H1 (cell line): ENCODE data around the gene MTF2. TPM values are rescaled to one million over a fixed set of nuclear protein-coding genes. Genes with fewer than 3 reads are reported as not detected.

Source experiments
- CTCF ChIA-PET: fragments of 300-600 bp; sonication (Branson Sonifier 250); formaldehyde crosslinking; loops from one replicate; lab custom pipeline; 2021; ENCODE audit not compliant: partially characterized antibody; lab: Charles Lee
- POLR2A ChIA-PET: fragments of 300-600 bp; sonication (Branson Sonifier 250); formaldehyde crosslinking; loops from one replicate; lab custom pipeline; 2021; ENCODE audit warnings: inconsistent platforms; ENCODE audit not compliant: partially characterized antibody; lab: Charles Lee
- DNase-seq, 2 experiments: peaks; one replicate each; pipeline versions ENCODE4 v3.0.0 to v3.0.0-alpha.2; 2010 to 2022; ENCODE audit warnings: low spot score in 2 of 2, low read depth in 1 of 2, mixed read lengths in 1 of 2
- FAIRE-seq: peaks from 2 replicates; lab custom pipeline; 2011; peaks lifted over from hg19 to GRCh38; lab: Jason Lieb, UNC
- H2AFZ ChIP-seq: 2 replicates; pipeline ENCODE4 v1.8.1; 2012; ENCODE audit warnings: low read length, inconsistent platforms
- H2AK5ac ChIP-seq: 2 replicates; pipeline ENCODE4 v1.6.1; 2013; ENCODE audit warnings: low read depth, low read length
- H2BK120ac ChIP-seq: replicated peaks from 2 replicates; pipeline ENCODE3; 2013; ENCODE audit warnings: low read depth, low read length, inconsistent platforms
- H2BK12ac ChIP-seq: 2 replicates; pipeline ENCODE4 v1.6.1; 2013; ENCODE audit warnings: low read depth, low read length
- H2BK15ac ChIP-seq: 2 replicates; pipeline ENCODE4 v1.6.1; 2013; ENCODE audit warnings: low read length
- H2BK20ac ChIP-seq: 2 replicates; pipeline ENCODE4 v1.6.1; 2013; ENCODE audit warnings: low read length
- H2BK5ac ChIP-seq: 2 replicates; pipeline ENCODE4 v1.6.1; 2013; ENCODE audit warnings: low read depth, low read length
- H3K14ac ChIP-seq: 2 replicates; pipeline ENCODE4 v1.6.1; 2013; ENCODE audit warnings: inconsistent platforms; ENCODE audit not compliant: insufficient read length
- H3K18ac ChIP-seq: 2 replicates; pipeline ENCODE4 v1.6.1; 2013; ENCODE audit warnings: low read length; ENCODE audit errors: extremely low read depth
- H3K23ac ChIP-seq: 2 replicates; pipeline ENCODE4 v1.6.1; 2013; ENCODE audit warnings: inconsistent platforms; ENCODE audit not compliant: insufficient read length
- H3K23me2 ChIP-seq: 2 replicates; pipeline ENCODE4 v1.6.1; 2013; ENCODE audit warnings: low read depth, low read length
- H3K27ac ChIP-seq: 2 replicates; pipeline ENCODE4 v1.6.1; 2011; ENCODE audit warnings: low read depth, low read length, inconsistent platforms
- H3K27me3 ChIP-seq, 4 experiments: replicated peaks in 1 of 4; 1 replicate in 1 of 4; 2 replicates in 3 of 4; pipeline versions ENCODE4 v1.6.1 to v1.8.1; 2011 to 2013; ENCODE audit warnings: low read length in 3 of 4, mild to moderate bottlenecking in 3 of 4, inconsistent platforms in 2 of 4, mixed read lengths in 2 of 4, moderate library complexity in 1 of 4; ENCODE audit not compliant: control insufficient read depth in 3 of 4, insufficient read depth in 3 of 4; ENCODE audit errors: extremely low read depth in 1 of 4
- H3K36me3 ChIP-seq, 4 experiments: 2 replicates each; pipeline versions ENCODE4 v1.6.1 to v1.8.1; 2011 to 2013; ENCODE audit warnings: mild to moderate bottlenecking in 4 of 4, low read length in 3 of 4, moderate library complexity in 2 of 4, control low read depth in 1 of 4, inconsistent platforms in 1 of 4; ENCODE audit not compliant: insufficient read depth in 4 of 4, control insufficient read depth in 2 of 4
- H3K4ac ChIP-seq: replicated peaks from 2 replicates; pipeline ENCODE3; 2013; ENCODE audit warnings: low read length, low read depth, mixed read lengths, inconsistent platforms; ENCODE audit not compliant: insufficient read length
- H3K4me1 ChIP-seq, 4 experiments: replicated peaks in 1 of 4; 1 replicate in 1 of 4; 2 replicates in 3 of 4; pipeline versions ENCODE4 v1.6.1 to v1.8.1; 2011 to 2013; ENCODE audit warnings: low read length in 3 of 4, inconsistent platforms in 2 of 4, mixed read lengths in 1 of 4; ENCODE audit not compliant: insufficient read depth in 4 of 4, control insufficient read depth in 3 of 4
- H3K4me2 ChIP-seq, 2 experiments: 2 replicates each; pipeline versions ENCODE4 v1.6.1 to v1.8.1; 2011 to 2013; ENCODE audit warnings: low read depth in 2 of 2, low read length in 2 of 2, control low read depth in 1 of 2, inconsistent platforms in 1 of 2, mild to moderate bottlenecking in 1 of 2; ENCODE audit not compliant: insufficient read depth in 1 of 2
- H3K4me3 ChIP-seq, 4 experiments: fragments of 200-600, 300-600 bp in 1 of 4; sonication (generic), shearing (Covaris generic), sonication (Bioruptor Twin) in 1 of 4; 2 replicates each; pipeline versions ENCODE4 v1.5.1 to v1.8.1; 2011 to 2016; ENCODE audit warnings: low read length in 4 of 4, low read depth in 3 of 4, control low read depth in 2 of 4, inconsistent platforms in 2 of 4, mild to moderate bottlenecking in 2 of 4, mixed read lengths in 1 of 4, moderate library complexity in 1 of 4; ENCODE audit not compliant: insufficient read depth in 2 of 4; ENCODE audit errors: extremely low read depth in 1 of 4
- H3K56ac ChIP-seq: replicated peaks from 2 replicates; pipeline ENCODE3; 2013; ENCODE audit warnings: low read depth, mild to moderate bottlenecking, mixed read lengths, low read length, inconsistent platforms; ENCODE audit not compliant: insufficient read length
- H3K79me1 ChIP-seq: 2 replicates; pipeline ENCODE4 v1.6.1; 2013; ENCODE audit warnings: low read depth, low read length, control low read depth
- H3K79me2 ChIP-seq, 2 experiments: 2 replicates each; pipeline versions ENCODE4 v1.6.1 to v1.8.1; 2012 to 2013; ENCODE audit warnings: low read length in 2 of 2, mild to moderate bottlenecking in 2 of 2, inconsistent platforms in 1 of 2; ENCODE audit not compliant: insufficient read depth in 2 of 2, control insufficient read depth in 1 of 2
- H3K9ac ChIP-seq, 4 experiments: replicated peaks in 1 of 4; 1 replicate in 1 of 4; 2 replicates in 3 of 4; pipeline versions ENCODE4 v1.6.1 to v1.8.1; 2011 to 2013; ENCODE audit warnings: low read depth in 3 of 4, low read length in 3 of 4, control low read depth in 2 of 4, mild to moderate bottlenecking in 2 of 4, moderate library complexity in 2 of 4, inconsistent platforms in 1 of 4; ENCODE audit errors: extremely low read depth in 1 of 4
- H3K9me3 ChIP-seq, 2 experiments: 2 replicates each; pipeline versions ENCODE4 v1.6.1 to v1.8.1; 2012 to 2013; ENCODE audit warnings: mild to moderate bottlenecking in 2 of 2, moderate library complexity in 2 of 2, control low read depth in 1 of 2, inconsistent platforms in 1 of 2, low read depth in 1 of 2, low read length in 1 of 2, mixed read lengths in 1 of 2; ENCODE audit not compliant: insufficient read depth in 2 of 2
- H4K20me1 ChIP-seq, 2 experiments: replicated peaks in 1 of 2; 2 replicates each; pipeline versions ENCODE3 to v1.8.1; 2011 to 2013; ENCODE audit warnings: inconsistent platforms in 2 of 2, low read length in 2 of 2, mild to moderate bottlenecking in 1 of 2; ENCODE audit not compliant: insufficient read depth in 2 of 2, control insufficient read depth in 1 of 2
- H4K5ac ChIP-seq: 2 replicates; pipeline ENCODE4 v1.6.1; 2013; ENCODE audit warnings: low read length, low read depth, mixed read lengths, inconsistent platforms; ENCODE audit not compliant: insufficient read length
- H4K8ac ChIP-seq: 2 replicates; pipeline ENCODE4 v1.8.0; 2013; ENCODE audit warnings: mild to moderate bottlenecking, moderate library complexity, low read length, inconsistent platforms; ENCODE audit not compliant: insufficient read depth; ENCODE audit errors: extremely low read depth
- H4K91ac ChIP-seq: replicated peaks from 2 replicates; pipeline ENCODE3; 2013; ENCODE audit warnings: low read length, mixed read lengths, inconsistent platforms; ENCODE audit not compliant: insufficient read length
- CTCF ChIP-seq, 3 experiments: IDR thresholded peaks; 1 replicate in 2 of 3; 2 replicates in 1 of 3; pipeline versions ENCODE4 v1.5.1 to v1.6.1; 2011; ENCODE audit warnings: low read length in 3 of 3, mild to moderate bottlenecking in 3 of 3, inconsistent platforms in 2 of 3, low read depth in 1 of 3, moderate library complexity in 1 of 3; ENCODE audit not compliant: insufficient read depth in 1 of 3; ENCODE audit errors: control extremely low read depth in 1 of 3
- FOSL1 ChIP-seq: IDR thresholded peaks from 2 replicates; pipeline ENCODE4 v1.6.1; 2011; ENCODE audit warnings: mild to moderate bottlenecking, low read depth, low read length, moderate library complexity; ENCODE audit not compliant: insufficient read depth
- SIRT6 ChIP-seq: IDR thresholded peaks from one replicate; pipeline ENCODE4 v1.7.1; 2012; ENCODE audit warnings: low read length, inconsistent platforms
- SIX5 ChIP-seq: IDR thresholded peaks from 2 replicates; pipeline ENCODE4 v1.6.1; 2011; ENCODE audit warnings: mild to moderate bottlenecking, low read depth, low read length
- TCF12 ChIP-seq: IDR thresholded peaks from 2 replicates; pipeline ENCODE4 v1.6.1; 2011; ENCODE audit warnings: low read depth, mild to moderate bottlenecking, low read length
- WGBS, 2 experiments: shearing (Covaris generic) in 1 of 2; methylation state at CpG; one replicate each; pipeline versions ENCODE4 v1.1.6 to v1.1.7; 2013 to 2015; ENCODE audit warnings: low lambda C conversion rate in 2 of 2, mixed read lengths in 2 of 2, inconsistent platforms in 1 of 2, low coverage in 1 of 2, missing lambda C conversion rate in 1 of 2; ENCODE audit not compliant: insufficient replicate concordance in 2 of 2, insufficient coverage in 1 of 2, insufficient read length in 1 of 2; ENCODE audit errors: extremely low coverage in 1 of 2, missing lambda C conversion rate in 1 of 2; 5-methylcytosine and 5-hydroxymethylcytosine counted together
- polyA plus RNA-seq, 7 experiments: library from polyadenylated mRNA; depleted of rRNA in 3 of 7; stranded (reverse) in 5 of 7; unstranded in 2 of 7; fragments of >200 nt in 5 of 7; fragments of 200-250 nt in 2 of 7; gene quantifications; 1 replicate in 5 of 7; 2 replicates in 1 of 7; 4 replicates in 1 of 7; pipeline versions ENCODE4 v1.2.1 to v1.2.3, GENCODE V29; 2011 to 2013; ENCODE audit warnings: missing spikeins in 2 of 7, mixed read lengths in 2 of 7
- total RNA-seq: library from RNA; stranded (reverse); fragmentation: NEBNext Ultra II Directional; extraction: Animal tissue kit (Norgen Biotek cat#: 25700); gene quantifications from 2 replicates; pipeline ENCODE4 v1.2.1, GENCODE V29; 2021

MTF2 gene
- total and polyA plus RNA-seq, 2 of the 8 experiments (the other 6 are each of a cell fraction or from before 2014, with no cell fraction given) = 72.1 to 102 TPM

GRCh38 chr1:93143769-93144168 is 64.7 kb downstream of the MTF2 start:
- Histone ChIP-seq H4K5ac (no peak overlapping the region), H4K91ac (no peak overlapping the region), H2AK5ac (no peak overlapping the region), H3K27me3 (no peaks in the 10 kb centered on the region), H3K9me3 (no peaks in the 10 kb centered on the region), H3K36me3 (peaks cover 0 to 38% (median 7%) of the 10 kb centered on the region in 4 experiments; a peak in 5 of 8 replicates), H3K79me2 (peaks cover 0 to 12% of the 10 kb centered on the region in 2 experiments; a peak in 2 of 4 replicates), H2AFZ (no peak overlapping the region), H3K23me2 (no peaks in the 10 kb centered on the region), H3K23ac (no peak overlapping the region), H3K27ac (no peak overlapping the region), H3K56ac (no peak overlapping the region), H2BK12ac (no peak overlapping the region), H3K18ac (no peak overlapping the region), H2BK120ac (no peak overlapping the region), H4K8ac (no peak overlapping the region), H3K4ac (no peak overlapping the region), H3K4me2 (no peak overlapping the region), H2BK5ac (no peak overlapping the region), H3K14ac (no peak overlapping the region), H3K9ac (no peak overlapping the region), H3K4me1 (no peaks in the 10 kb centered on the region), H3K79me1 (no peaks in the 10 kb centered on the region; the same call in 1 of the 2 replicates), H4K20me1 (no peaks in the 10 kb centered on the region), H2BK15ac (no peak overlapping the region), H3K4me3 (no peak overlapping the region), H2BK20ac (no peak overlapping the region)
- CTCF ChIA-PET = no interaction called here
- no peak for TF ChIP-seq SIRT6
- TF ChIP-seq CTCF (IDR thresholded peaks at IDR 0.05; ENCODE audit: control extremely low read depth in 1 of 3, insufficient read depth in 1 of 3, low read depth in 1 of 3, low read length in 3 of 3) = no peak
- TF ChIP-seq SIX5 = no peak
- no peak for TF ChIP-seq FOSL1
- TF ChIP-seq TCF12 = no peak
- POLR2A ChIA-PET = interaction anchor here (1.3 to 1.9 kb wide), 3 partner anchors 12 to 34 kb away, joined by 3 to 5 read pairs (median 4); no protein-coding TSS in a partner anchor
- no peak for DNase-seq
- FAIRE-seq = no peak
- WGBS, 2 experiments = 97% methylated on average over 4 of the region's 4 CpGs; no CpG with 5 or more reads in 1 of the 2 experiments
